ENCODE results near the gene NELFB.
A peak's percentile ranks its signal among the peaks of the same experiment; 100 is the strongest.

Gene NELFB

GRCh38 chr9:137252555-137253506 lies 2.3 kb upstream of the NELFB start:
- no peak for ATAC-seq

DNA sequence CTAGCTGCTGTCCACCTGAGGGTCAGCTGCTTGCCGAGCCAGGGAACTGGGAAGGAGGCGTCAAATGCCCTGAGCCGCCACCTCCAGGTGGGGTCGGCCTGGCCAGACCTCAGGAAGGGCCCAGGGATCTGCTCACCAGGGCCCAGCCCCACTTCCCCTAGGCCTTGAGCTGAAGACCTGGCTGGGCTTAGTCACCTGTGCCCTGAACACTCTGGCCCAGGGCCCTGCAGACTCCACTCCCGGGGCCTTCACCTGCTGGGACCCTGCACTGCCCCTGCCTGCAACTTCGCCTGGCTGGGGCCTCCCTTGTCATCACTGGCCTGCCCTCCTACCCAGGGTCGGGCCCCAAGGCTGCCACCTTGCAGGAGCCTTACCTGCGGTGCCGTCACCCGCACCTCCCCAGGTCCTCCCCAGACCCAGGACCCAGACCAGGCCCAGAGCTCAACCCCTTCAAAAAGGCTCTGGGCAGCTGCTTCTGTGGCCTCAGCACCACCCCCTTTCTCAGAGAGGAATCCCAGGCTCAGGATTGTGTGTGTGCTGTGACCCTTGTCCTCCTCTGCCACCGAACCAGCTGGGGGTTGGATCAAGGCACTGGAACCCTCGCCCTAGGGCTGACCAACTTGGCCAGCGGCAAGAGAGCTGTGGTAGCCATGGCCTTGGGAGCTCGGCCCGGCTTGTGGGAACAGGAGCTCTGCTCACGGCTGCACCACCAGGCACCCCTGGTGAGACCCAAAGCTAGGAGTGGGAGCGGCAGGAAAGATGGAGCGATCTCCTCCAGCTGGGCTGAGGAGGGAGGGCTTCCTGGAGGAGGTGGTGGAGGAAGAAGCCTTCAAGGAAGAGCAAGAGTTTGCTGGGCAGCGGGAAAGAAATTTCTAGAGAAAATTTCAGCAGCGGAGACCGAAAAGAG lies 1.2 kb upstream of the NELFB start:
- peak; percentile 8 for ATAC-seq
- TF ChIP-seq ZFP3 (CRISPR knock-in tag; IDR thresholded peaks at IDR 0.05), result peak; percentile 97
- TF ChIP-seq, protein P1, sequence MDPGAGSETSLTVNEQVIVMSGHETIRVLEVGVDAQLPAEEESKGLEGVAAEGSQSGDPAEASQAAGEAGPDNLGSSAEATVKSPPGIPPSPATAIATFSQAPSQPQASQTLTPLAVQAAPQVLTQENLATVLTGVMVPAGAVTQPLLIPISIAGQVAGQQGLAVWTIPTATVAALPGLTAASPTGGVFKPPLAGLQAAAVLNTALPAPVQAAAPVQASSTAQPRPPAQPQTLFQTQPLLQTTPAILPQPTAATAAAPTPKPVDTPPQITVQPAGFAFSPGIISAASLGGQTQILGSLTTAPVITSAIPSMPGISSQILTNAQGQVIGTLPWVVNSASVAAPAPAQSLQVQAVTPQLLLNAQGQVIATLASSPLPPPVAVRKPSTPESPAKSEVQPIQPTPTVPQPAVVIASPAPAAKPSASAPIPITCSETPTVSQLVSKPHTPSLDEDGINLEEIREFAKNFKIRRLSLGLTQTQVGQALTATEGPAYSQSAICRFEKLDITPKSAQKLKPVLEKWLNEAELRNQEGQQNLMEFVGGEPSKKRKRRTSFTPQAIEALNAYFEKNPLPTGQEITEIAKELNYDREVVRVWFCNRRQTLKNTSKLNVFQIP (CRISPR knock-in tag; IDR thresholded peaks at IDR 0.05; ENCODE audit: borderline replicate concordance, low read depth), result no peak

More at GRCh38 chr9:137252555-137253506, 2.3 kb upstream of the NELFB start:
- TF ChIP-seq PPARA (CRISPR knock-in tag; IDR thresholded peaks at IDR 0.05; ENCODE audit: borderline replicate concordance) (no peak), BACH2 (CRISPR knock-in tag; IDR thresholded peaks at IDR 0.05; ENCODE audit: borderline replicate concordance) (no peak)

DNA sequence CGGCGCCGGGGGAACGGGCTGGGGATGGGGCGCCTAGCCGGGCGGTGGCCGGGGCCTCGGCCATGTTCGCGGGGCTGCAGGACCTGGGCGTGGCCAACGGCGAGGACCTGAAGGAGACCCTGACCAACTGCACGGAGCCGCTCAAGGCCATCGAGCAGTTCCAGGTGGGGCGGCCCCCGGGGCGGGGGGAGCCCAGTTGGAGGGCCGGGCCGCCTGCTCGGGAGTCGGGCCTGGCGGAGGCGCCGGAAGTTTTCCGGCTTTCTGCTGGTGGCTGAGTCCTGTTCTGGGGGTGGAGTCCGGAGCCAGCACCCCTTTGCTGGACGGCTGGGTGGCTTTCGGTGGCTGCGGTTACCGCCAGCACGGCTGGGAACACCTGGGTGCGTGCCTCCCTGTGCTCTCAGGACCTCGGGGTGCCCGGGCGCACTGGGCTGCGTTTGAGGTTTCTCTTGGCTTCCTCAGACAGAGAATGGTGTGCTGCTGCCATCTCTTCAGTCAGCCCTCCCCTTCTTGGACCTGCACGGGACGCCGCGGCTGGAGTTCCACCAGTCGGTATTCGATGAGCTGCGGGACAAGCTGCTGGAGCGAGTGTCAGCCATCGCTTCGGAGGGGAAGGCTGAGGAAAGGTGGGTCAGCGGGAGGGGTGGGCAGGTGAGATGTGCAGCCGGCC lies 454 bp downstream of the NELFB start:
- ATAC-seq, result peak; percentile 54
- no peak for TF ChIP-seq PPARA (CRISPR knock-in tag; IDR thresholded peaks at IDR 0.05; ENCODE audit: borderline replicate concordance)
- no peak for TF ChIP-seq ZNF8 (CRISPR knock-in tag; IDR thresholded peaks at IDR 0.05)
- TF ChIP-seq ARNTL (CRISPR knock-in tag; IDR thresholded peaks at IDR 0.05; ENCODE audit: borderline replicate concordance, low read depth), result no peak
- TF ChIP-seq TCF4 (CRISPR knock-in tag; IDR thresholded peaks at IDR 0.05; ENCODE audit: borderline replicate concordance), result no peak
- TF ChIP-seq OSR1 (CRISPR knock-in tag; IDR thresholded peaks at IDR 0.05), result no peak
- TF ChIP-seq TOX (CRISPR knock-in tag; IDR thresholded peaks at IDR 0.05; ENCODE audit: borderline replicate concordance), result no peak
- TF ChIP-seq ISL1 (CRISPR knock-in tag; IDR thresholded peaks at IDR 0.05), result no peak
- TF ChIP-seq ZFP30 (CRISPR knock-in tag; IDR thresholded peaks at IDR 0.05), result no peak
- TF ChIP-seq ZC3H10 (CRISPR knock-in tag; IDR thresholded peaks at IDR 0.05), result no peak

DNA sequence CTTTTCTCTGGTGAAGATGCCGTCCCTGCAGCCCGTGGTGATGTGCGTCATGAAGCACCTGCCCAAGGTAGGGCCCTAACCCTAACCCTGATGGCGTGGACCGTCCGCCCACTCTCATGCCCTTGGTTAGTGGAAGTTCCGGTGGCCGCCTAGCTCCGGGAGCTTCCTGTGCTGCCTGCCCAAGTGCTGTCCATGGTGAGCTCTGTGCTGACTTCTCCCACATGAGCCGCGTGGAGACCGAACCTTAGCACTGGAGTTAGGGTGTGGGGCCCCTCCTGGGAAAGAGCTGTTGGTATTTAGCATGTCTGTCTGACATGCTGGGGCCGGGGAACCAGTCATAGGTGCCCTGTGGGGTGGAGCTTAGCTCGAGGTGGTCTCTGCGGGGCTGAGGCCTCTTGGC lies 1.2 kb downstream of the NELFB start:
- TF ChIP-seq ZFP3 (CRISPR knock-in tag; IDR thresholded peaks at IDR 0.05) (no peak), CREB5 (CRISPR knock-in tag; IDR thresholded peaks at IDR 0.05; ENCODE audit: low read depth) (no peak), PPARA (CRISPR knock-in tag; IDR thresholded peaks at IDR 0.05; ENCODE audit: borderline replicate concordance) (no peak), OSR1 (CRISPR knock-in tag; IDR thresholded peaks at IDR 0.05) (no peak), ESRRG (CRISPR knock-in tag; IDR thresholded peaks at IDR 0.05) (no peak), RARB (CRISPR knock-in tag; IDR thresholded peaks at IDR 0.05) (no peak), ZC3H10 (CRISPR knock-in tag; IDR thresholded peaks at IDR 0.05) (no peak), ZNF8 (CRISPR knock-in tag; IDR thresholded peaks at IDR 0.05) (no peak), ZNF565 (CRISPR knock-in tag; conservative IDR thresholded peaks at IDR 0.05; ENCODE audit: low read depth) (no peak), GLIS3 (CRISPR knock-in tag; IDR thresholded peaks at IDR 0.05) (no peak), TSHZ2 (CRISPR knock-in tag; IDR thresholded peaks at IDR 0.05) (no peak), BACH2 (CRISPR knock-in tag; IDR thresholded peaks at IDR 0.05; ENCODE audit: borderline replicate concordance) (no peak), ARNTL (CRISPR knock-in tag; IDR thresholded peaks at IDR 0.05; ENCODE audit: borderline replicate concordance, low read depth) (no peak)
- TF ChIP-seq, protein P1 (CRISPR knock-in tag; IDR thresholded peaks at IDR 0.05; ENCODE audit: borderline replicate concordance, low read depth), result no peak
- ATAC-seq, result no peak
